Thyroid gland (tissue), 4 donors: ENCODE measurements around the gene UBL5. TPM values are rescaled to one million over a fixed set of nuclear protein-coding genes. Genes with fewer than 3 reads are reported as not detected.
A peak's percentile ranks its signal among the peaks of the same experiment; 100 is the strongest.

ENCODE experiments used
- DNase-seq, 2 donors: peaks; one replicate each; pipeline ENCODE4 v3.0.0-alpha.2; 2019
- H3K27ac ChIP-seq, 3 donors: fragments of 200-600 bp; sonication (generic); 1 replicate in 2 of 3; 2 replicates in 1 of 3; pipeline ENCODE4 v1.5.1; 2016 to 2019; ENCODE audit warnings: mild to moderate bottlenecking in 1 of 3, moderate library complexity in 1 of 3
- H3K27me3 ChIP-seq: fragments of 200-600 bp; sonication (generic); one replicate; pipeline ENCODE4 v1.5.1; 2019
- H3K36me3 ChIP-seq, 2 donors: fragments of 200-600 bp; sonication (generic); one replicate each; pipeline ENCODE4 v1.5.1; 2016 to 2019
- H3K4me1 ChIP-seq, 2 donors: fragments of 200-600 bp; sonication (generic); one replicate each; pipeline ENCODE4 v1.5.1; 2017 to 2019
- H3K4me3 ChIP-seq, 3 donors: fragments of 200-600 bp; sonication (generic); replicated peaks in 1 of 3; 1 replicate in 2 of 3; 2 replicates in 1 of 3; pipeline ENCODE4 v1.5.1; 2016; ENCODE audit warnings: mild to moderate bottlenecking in 1 of 3
- H3K9me3 ChIP-seq: fragments of 200-600 bp; sonication (generic); one replicate; pipeline ENCODE4 v1.5.1; 2017
- CTCF ChIP-seq, 6 experiments: fragments of 200-600 bp in 3 of 6; fragments of 450-650 bp in 3 of 6; sonication (generic) in 3 of 6; IDR thresholded peaks; one replicate each; pipeline ENCODE4 v1.5.1; 2016 to 2019; ENCODE audit warnings: antibody characterized with exemption in 6 of 6, mild to moderate bottlenecking in 2 of 6, inconsistent platforms in 1 of 6, moderate library complexity in 1 of 6
- POLR2A ChIP-seq, 2 donors: fragments of 450-650 bp; IDR thresholded peaks; one replicate each; pipeline ENCODE4 v1.6.1; 2017; ENCODE audit warnings: antibody characterized with exemption in 2 of 2, mild to moderate bottlenecking in 2 of 2, moderate library complexity in 1 of 2
- WGBS, 2 donors: methylation state at CpG; one replicate each; pipeline ENCODE4 v1.1.5; 2017; 5-methylcytosine and 5-hydroxymethylcytosine counted together
- intact Hi-C: fragments of 100-400 bp; cut with DNase I; formaldehyde crosslinking; loops from one replicate; pipeline ENCODE4 v1.15.1; 2023
- total RNA-seq, 4 donors: library from RNA; depleted of rRNA; stranded (reverse); fragments of >200 nt; gene quantifications; one replicate each; pipeline ENCODE4 v1.2.3, GENCODE V29; 2016

The UBL5 gene
- total RNA-seq, 4 donors from 2014 or later = 141 to 743 (median 475) TPM

GRCh38 chr19:9828551-9829063 is 889 bp downstream of the UBL5 start:
- intact Hi-C loops = no loop called here
- Histone ChIP-seq H3K4me3 (peak overlapping the region; percentile 21 to 98 (median 77)), H3K9me3 (no peaks in the 10 kb centered on the region), H3K27me3 (no peaks in the 10 kb centered on the region), H3K4me1 (peaks cover 12 to 18% of the 10 kb centered on the region in 2 donors), H3K27ac (no peak overlapping the region), H3K36me3 (no peaks in the 10 kb centered on the region)
- no peak for TF ChIP-seq CTCF (IDR thresholded peaks at IDR 0.05)
- DNase-seq = no peak
- WGBS, 2 donors = 26 to 34% methylated on average over 10 to 13 of the region's 13 CpGs

GRCh38 chr19:9834307-9834725 is 6.6 kb downstream of the UBL5 start:
- Histone ChIP-seq H3K36me3 (peaks cover 0 to under 1% of the 10 kb centered on the region in 2 donors), H3K27ac (no peak overlapping the region), H3K9me3 (no peaks in the 10 kb centered on the region), H3K27me3 (no peaks in the 10 kb centered on the region), H3K4me3 (peak overlapping the region in 1 of 3 donors; percentile 88), H3K4me1 (peaks cover 7 to 10% of the 10 kb centered on the region in 2 donors)
- intact Hi-C loops = no loop called here
- no peak for DNase-seq
- WGBS, 2 donors = 64 to 73% methylated on average over 6 of the region's 6 CpGs
- TF ChIP-seq POLR2A (IDR thresholded peaks at IDR 0.05) = no peak
- TF ChIP-seq CTCF (IDR thresholded peaks at IDR 0.05) = no peak

GRCh38 chr19:9834726-9835506 is 7.2 kb downstream of the UBL5 start, which contains the start of gene PIN1:
Gene PIN1, plus strand, starts transcription at chr19:9835318. Its CDS starts 27 bp downstream, at chr19:9835345.
- Histone ChIP-seq H3K27ac (peak within 1 kb of the TSS in 1 of 3 donors; percentile 53), H3K27me3 (no peaks in the 10 kb centered on the region), H3K36me3 (peaks cover 4 to 7% of the 10 kb centered on the region in 2 donors), H3K9me3 (no peaks in the 10 kb centered on the region), H3K4me1 (peaks cover 7 to 10% of the 10 kb centered on the region in 2 donors), H3K4me3 (peak within 1 kb of the TSS; percentile 58 to 88 (median 80))
- 0% methylated on average over 14 to 17 of the region's 73 CpGs for WGBS, 2 donors
- peak; percentile 99 for DNase-seq
- intact Hi-C loops = no loop called here
- TF ChIP-seq POLR2A (IDR thresholded peaks at IDR 0.05) (peak in 1 of 2 donors; percentile 53), CTCF (IDR thresholded peaks at IDR 0.05) (peak in 4 of 6 experiments; percentile 53 to 76 (median 63))

- Histone ChIP-seq H3K4me1 (peaks cover 7 to 10% of the 10 kb centered on the region in 2 donors), H3K27me3 (no peaks in the 10 kb centered on the region), H3K9me3 (no peaks in the 10 kb centered on the region), H3K36me3 (peaks cover 8 to 13% of the 10 kb centered on the region in 2 donors), H3K4me3 (peak overlapping the region; percentile 58 to 88 (median 80)), H3K27ac (peak overlapping the region in 1 of 3 donors; percentile 43)
- 0 to 3% methylated on average over 8 to 16 of the region's 28 CpGs for WGBS, 2 donors
- no peak for DNase-seq
- no peak for TF ChIP-seq CTCF (IDR thresholded peaks at IDR 0.05)
- no peak for TF ChIP-seq POLR2A (IDR thresholded peaks at IDR 0.05)
- intact Hi-C loops = no loop called here
Observed at GRCh38 chr19:9835507-9835949, 7.8 kb downstream of the UBL5 start.

- no peak for TF ChIP-seq POLR2A (IDR thresholded peaks at IDR 0.05)
- TF ChIP-seq CTCF (IDR thresholded peaks at IDR 0.05) = no peak
- Histone ChIP-seq H3K27ac (no peak overlapping the region), H3K9me3 (no peaks in the 10 kb centered on the region), H3K27me3 (no peaks in the 10 kb centered on the region), H3K4me3 (peak overlapping the region in 2 of 3 donors; percentile 80 to 88), H3K36me3 (peaks cover 8 to 18% of the 10 kb centered on the region in 2 donors), H3K4me1 (peaks cover 7 to 10% of the 10 kb centered on the region in 2 donors)
- intact Hi-C loops = no loop called here
- DNase-seq = no peak
- 9 to 13% methylated on average over 5 of the region's 5 CpGs for WGBS, 2 donors
Observed at GRCh38 chr19:9836021-9836420, 8.3 kb downstream of the UBL5 start.
